ENCODE results near the gene RILPL2.
"Not testable (repeated sequence)": the region's sequence is repeated elsewhere in the genome, so short reads cannot be mapped to it uniquely, and the experiment has no call there.

Gene RILPL2

GRCh38 chr12:123384318-123384993 lies 52.0 kb downstream of the RILPL2 start:
- DNase-seq (ENCODE audit: low read depth, low spot score): no peak

GRCh38 chr12:123382684-123383083 lies 53.8 kb downstream of the RILPL2 start:
- DNase-seq (ENCODE audit: low read depth, low spot score): no peak

GRCh38 chr12:123379391-123379790 lies 57.1 kb downstream of the RILPL2 start:
- DNase-seq (ENCODE audit: low read depth, low spot score): no peak

GRCh38 chr12:123372415-123372814 lies 64.1 kb downstream of the RILPL2 start:
- DNase-seq (ENCODE audit: low read depth, low spot score): not testable (repeated sequence)

GRCh38 chr12:123371667-123372368 lies 64.7 kb downstream of the RILPL2 start:
- not testable (repeated sequence) for DNase-seq (ENCODE audit: low read depth, low spot score)

- no peak for DNase-seq (ENCODE audit: low read depth, low spot score)
These were observed 67.3 kb downstream of the RILPL2 start for GRCh38 chr12:123369229-123369628.

- DNase-seq (ENCODE audit: low read depth, low spot score): not testable (repeated sequence)
These were observed 68.1 kb downstream of the RILPL2 start for GRCh38 chr12:123368431-123368830.

GRCh38 chr12:123367511-123367910 lies 69.0 kb downstream of the RILPL2 start:
- DNase-seq (ENCODE audit: low read depth, low spot score): no peak
